ENCODE measurements around the gene MRPS18A. TPM values are rescaled to one million over a fixed set of nuclear protein-coding genes. Genes with fewer than 3 reads are reported as not detected.
"Not testable (repeated sequence)": the region's sequence is repeated elsewhere in the genome, so short reads cannot be mapped to it uniquely, and the experiment has no call there.

MRPS18A gene
- total RNA-seq, 2 donors from 2014 or later, result 37.8 to 51.5 TPM

DNA sequence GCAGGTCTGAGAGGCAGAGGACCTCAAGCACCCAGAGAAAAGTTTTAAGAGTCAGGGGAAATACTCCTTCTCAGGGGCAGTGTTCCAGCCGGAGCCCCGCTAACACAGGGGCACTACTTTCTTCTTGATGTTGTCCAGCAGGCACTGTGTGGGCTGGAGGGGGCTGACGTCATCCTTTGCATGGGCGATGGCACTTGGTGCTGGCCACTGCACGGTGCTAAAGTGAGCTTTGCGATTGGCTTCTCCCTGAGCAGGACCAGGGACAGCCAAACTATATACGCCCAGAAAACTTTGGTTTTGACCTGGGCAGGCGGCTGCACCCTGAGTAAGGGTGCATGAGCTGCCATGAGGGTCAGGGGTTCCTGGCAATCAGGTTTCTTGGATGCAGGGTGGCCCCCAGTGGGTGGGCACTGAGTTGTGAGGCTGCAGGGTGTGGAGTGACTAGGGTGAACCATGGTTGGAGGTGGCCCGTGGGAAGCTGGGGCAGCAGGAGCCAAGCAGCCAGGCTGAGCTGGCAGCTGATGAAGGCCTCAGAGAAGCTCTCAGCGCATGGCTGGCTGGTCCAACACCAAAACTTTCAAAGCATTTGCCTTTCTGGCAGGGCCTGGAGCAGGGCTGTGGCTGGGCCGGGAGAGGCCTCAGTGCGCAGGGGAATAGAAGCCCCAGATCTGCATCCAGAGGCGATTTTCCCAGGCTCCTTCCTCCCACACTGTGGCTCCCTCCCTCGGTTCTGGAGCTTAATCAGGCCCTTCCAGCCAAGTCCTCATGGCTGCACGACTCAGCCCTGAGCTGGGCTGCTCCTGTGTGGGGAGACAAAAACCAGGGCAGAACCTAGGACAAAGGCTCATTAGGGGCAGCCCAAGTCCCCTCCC lies 18.3 kb downstream of the MRPS18A start:
- no peaks in the 10 kb centered on the region for H3K9me3 Mint-ChIP-seq
- no peaks in the 10 kb centered on the region for H3K36me3 Mint-ChIP-seq
- peak overlapping the region; percentile 80 to 87 for H3K27ac Mint-ChIP-seq
- ATAC-seq (peak; percentile 5 to 19), DNase-seq (ENCODE audit: low spot score in 2 of 2) (no peak)

DNA sequence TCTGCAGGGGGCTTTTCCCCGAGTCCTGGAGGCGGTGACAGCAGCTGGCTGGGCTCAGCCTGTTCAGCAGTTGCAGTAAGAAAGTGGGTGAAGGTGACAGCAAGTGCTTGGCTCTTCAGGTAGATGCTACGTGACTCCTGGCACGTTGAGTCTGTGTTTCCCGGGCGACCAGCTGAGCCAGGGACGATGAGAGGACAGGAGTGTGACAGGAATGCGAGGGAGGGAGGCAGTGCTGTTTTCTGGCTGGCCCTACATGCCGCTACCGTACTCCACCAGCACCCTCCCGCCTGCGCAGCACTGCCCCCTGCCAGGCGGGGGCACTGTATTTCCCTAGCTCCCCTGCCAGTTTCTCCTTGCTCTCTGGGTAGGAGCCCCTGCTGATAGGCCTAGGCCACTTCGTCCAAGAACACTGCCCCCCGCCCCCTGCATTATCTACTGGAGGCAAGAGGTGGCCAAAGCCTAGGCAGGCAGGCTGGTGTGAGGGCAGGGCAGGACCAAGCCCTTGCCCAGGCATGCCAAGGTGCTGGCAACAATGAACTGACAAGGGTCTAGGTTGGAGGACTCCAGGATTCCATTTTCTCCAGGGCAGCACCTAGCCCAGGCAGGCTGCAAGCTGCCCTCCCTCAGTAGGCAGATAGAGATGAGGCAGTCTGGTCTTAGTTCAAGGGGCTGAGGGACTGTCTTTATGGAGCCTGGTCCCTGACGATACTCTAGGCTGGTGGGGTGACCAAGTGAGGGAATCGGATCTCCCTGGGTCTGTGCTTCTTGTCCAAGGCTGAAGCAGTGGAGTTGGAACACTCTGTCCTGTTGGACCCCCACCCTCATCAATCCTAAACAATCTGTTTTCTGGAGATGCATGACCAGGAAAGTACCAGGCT lies 19.2 kb downstream of the MRPS18A start:
- DNase-seq (ENCODE audit: low spot score in 2 of 2), result peak in 1 of 2 donors; percentile 62
- peak; percentile 40 to 70 for ATAC-seq
- Mint-ChIP-seq H3K9me3 (no peaks in the 10 kb centered on the region), H3K36me3 (no peaks in the 10 kb centered on the region), H3K27ac (peak overlapping the region; percentile 80 to 87)

DNA sequence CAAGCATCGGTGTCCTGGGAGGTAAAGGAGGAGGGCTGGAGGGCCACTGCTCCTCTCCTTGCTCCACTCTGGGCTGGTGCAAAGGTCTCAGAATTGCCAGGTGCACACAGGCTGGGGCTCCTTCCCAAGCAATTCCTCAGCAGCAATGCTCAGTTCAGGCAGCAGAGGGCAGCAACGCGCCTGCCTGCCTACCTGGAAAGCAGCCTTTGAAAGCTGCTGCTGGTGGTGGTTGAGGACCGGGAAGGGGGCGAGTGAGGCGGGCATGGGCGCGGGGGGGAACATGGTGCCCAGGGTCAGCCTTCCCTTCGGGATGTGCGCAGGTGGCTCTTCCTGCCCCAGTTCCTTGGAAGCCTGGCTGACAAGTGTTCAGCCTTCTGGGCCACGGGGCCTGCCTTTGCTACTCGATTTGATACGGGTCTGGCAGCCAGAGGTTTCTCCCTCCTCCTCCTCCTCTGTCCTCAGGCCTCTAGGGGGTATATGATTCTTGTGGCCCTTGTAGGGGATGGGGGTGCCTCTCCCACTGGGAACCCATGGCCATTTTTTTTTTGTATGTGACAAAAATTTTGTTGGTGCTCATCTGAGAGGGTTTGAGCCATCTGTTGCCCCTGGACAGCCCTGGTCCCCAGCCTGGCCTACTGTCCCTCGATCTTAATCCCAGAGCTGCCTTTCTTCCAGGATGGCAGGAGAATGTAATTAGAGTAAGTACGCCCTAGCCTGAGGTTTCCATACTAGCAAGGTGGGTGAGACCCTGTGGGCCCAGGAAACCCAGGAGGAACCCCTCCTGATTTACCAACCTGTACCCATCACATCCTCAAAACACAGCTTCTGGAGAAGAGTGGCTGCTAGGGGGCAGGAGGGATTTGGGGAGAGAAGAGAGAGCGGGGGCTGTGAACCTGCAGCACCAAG lies 20.1 kb downstream of the MRPS18A start:
- Mint-ChIP-seq H3K27ac (peak overlapping the region; percentile 80 to 87), H3K9me3 (no peaks in the 10 kb centered on the region), H3K36me3 (no peaks in the 10 kb centered on the region)
- DNase-seq (ENCODE audit: low spot score in 2 of 2), result peak; percentile 76 to 89
- ATAC-seq, result peak; percentile 63 to 65

DNA sequence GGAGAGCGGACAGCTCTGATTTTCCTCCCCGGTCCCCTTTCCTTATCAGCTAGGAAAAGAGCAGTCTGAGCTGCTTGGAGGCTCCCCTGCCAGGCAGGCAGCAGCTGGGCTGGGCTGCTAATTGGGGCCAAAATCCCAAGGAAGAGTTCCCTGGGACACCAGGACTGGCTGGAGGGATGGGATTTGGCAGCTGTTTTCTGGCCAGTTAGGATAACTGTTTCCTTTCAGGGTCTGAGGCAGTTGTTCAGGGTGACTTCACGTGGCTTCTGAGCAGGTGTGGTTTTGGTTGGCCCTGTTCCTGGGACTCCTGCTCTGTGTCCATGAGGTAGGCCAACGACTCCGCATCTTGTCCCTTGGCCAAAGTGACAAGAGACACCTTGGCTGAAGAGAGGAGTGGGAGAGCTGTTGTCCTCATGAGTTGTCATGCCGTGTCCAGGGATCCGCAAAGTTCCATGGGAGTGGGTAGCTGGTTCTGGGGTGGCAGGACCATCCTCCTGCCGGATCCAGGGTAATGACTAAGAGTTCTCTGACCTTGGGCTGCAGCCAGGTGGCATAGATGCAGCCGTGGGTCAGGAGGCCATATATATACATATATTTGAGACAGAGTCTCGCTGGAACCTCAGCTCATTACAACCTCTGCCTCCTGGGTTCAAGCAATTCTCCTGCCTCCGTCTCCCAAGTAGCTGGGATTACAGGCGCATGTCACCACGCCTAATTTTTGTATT lies 21.2 kb downstream of the MRPS18A start:
- H3K9me3 Mint-ChIP-seq, result no peaks in the 10 kb centered on the region
- no peak for ATAC-seq
- no peak for DNase-seq (ENCODE audit: low spot score in 2 of 2)
- H3K36me3 Mint-ChIP-seq, result no peaks in the 10 kb centered on the region
- H3K27ac Mint-ChIP-seq, result peak overlapping the region in 1 of 2 donors; percentile 41

DNA sequence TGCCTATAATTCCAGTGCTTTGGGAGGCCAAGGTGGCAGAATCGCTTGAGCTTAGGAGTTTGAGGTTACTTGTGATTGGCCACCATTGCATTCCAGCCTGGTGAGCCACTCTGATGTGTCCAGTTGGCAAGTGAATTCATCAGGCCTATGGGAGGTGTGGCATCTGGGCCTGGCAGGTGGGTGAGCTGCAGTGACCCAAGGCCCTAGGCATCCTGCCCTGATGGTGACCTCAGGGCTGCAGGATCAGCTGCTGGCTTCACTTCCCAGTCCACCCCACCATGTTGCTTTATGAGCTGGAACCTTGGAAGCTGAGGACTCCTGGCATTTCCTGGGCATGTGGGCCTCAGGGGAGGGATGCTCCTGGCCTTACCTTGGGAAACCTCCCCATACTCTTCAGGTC lies 22.2 kb downstream of the MRPS18A start:
- no peak for DNase-seq (ENCODE audit: low spot score in 2 of 2)
- H3K9me3 Mint-ChIP-seq, result no peaks in the 10 kb centered on the region

DNA sequence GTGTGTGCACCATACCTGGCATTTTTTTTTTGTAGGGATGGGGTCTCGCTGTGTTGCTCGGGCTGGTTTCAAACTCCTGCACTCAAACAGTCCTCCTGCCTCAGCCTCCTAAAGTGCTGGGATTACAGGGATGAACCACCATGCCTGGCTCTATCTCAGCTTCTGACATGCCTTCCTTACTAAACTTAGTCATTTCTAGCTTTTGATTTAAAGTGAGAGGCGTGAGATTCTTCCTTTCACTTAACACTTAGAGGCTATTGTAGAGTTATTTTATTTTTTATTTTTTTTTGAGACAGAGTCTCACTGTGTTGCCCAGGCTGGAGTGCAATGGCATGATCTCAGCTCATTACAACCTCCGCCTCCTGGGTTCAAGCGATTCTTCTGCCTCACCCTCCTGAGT lies 24.6 kb downstream of the MRPS18A start:
- H3K9me3 Mint-ChIP-seq; DNase-seq (ENCODE audit: low spot score in 2 of 2); H3K27ac Mint-ChIP-seq; H3K36me3 Mint-ChIP-seq: not testable (repeated sequence)
- peak in 1 of 2 donors; percentile 55 for ATAC-seq

More for the DNA sequence above, 22.2 kb downstream of the MRPS18A start:
- no peak for ATAC-seq
- Mint-ChIP-seq H3K36me3 (peaks cover 0 to 5% of the 10 kb centered on the region in 2 donors), H3K27ac (no peak overlapping the region)

DNA sequence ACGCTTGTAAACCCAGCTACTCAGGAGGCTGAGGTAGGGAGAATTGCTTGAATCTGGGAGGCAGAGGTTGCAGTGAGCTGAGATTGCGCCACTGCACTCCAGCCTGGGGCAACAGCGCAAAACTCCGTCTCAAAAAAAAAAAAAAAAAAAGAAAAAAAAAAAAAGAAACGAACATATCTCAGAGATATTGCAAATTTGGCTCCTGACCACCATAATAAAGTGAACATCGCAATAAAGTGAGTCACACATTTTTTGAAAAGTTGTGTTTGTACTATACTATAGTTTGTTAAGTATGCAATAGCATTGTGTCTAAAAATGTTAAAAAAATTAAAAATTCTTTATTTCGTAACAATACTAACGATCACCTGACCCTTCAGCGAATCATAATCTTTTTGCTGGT lies 29.4 kb downstream of the MRPS18A start:
- Mint-ChIP-seq H3K9me3 (no peaks in the 10 kb centered on the region), H3K27ac (no peak overlapping the region), H3K36me3 (peaks cover 0 to 5% of the 10 kb centered on the region in 2 donors)
- ATAC-seq (no peak), DNase-seq (ENCODE audit: low spot score in 2 of 2) (no peak)

DNA sequence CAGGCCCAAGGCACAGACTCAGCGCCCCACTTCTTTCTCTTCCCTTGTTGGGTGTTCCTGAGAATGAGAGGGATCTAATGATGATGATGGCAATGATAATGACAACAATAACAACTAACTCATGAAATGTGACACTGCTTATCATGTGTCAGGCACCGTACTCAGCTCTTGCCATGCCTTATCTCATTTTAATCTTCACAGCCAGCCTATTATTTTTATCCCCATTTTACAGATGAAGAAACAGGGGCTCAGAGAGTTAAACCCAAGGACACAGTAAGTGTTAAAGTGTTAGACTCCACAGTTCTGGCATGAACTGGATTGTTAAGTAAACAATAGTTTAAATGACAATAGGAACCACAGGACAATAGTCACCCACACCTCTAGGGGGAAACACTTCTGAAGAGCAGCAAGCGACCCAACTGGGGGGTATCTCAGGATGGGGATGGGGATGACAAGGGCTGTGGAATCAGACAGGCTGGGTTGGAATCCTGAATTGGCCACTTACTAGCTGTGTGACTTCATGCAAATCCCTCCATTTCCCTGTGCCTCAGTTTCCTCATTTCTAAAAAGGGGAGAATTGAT lies 30.3 kb downstream of the MRPS18A start:
- DNase-seq (ENCODE audit: low spot score in 2 of 2) (no peak), ATAC-seq (no peak)
- no peaks in the 10 kb centered on the region for H3K9me3 Mint-ChIP-seq
- peaks cover 0 to 5% of the 10 kb centered on the region in 2 donors for H3K36me3 Mint-ChIP-seq
- H3K27ac Mint-ChIP-seq, result no peak overlapping the region

DNA sequence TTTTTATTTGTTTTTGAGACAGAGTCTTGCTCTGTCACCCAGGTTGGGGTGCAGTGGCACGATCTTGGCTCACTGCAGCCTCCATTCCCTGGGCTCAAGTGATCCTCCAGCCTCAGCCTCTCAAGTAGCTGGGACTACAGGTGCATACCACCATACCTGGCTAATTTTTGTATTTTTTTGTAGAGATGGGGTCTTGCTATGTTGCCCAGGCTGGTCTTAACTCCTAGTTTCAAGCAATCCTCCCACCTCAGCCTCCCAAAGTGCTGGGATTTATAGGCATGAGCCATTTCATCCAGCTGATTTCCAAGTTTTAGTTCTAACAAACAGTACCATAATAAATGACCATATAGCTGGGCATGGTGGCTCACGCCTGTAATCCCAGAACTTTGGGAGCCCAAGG lies 34.8 kb downstream of the MRPS18A start:
- H3K36me3 Mint-ChIP-seq; H3K9me3 Mint-ChIP-seq; DNase-seq (ENCODE audit: low spot score in 2 of 2); H3K27ac Mint-ChIP-seq; ATAC-seq: not testable (repeated sequence)

DNA sequence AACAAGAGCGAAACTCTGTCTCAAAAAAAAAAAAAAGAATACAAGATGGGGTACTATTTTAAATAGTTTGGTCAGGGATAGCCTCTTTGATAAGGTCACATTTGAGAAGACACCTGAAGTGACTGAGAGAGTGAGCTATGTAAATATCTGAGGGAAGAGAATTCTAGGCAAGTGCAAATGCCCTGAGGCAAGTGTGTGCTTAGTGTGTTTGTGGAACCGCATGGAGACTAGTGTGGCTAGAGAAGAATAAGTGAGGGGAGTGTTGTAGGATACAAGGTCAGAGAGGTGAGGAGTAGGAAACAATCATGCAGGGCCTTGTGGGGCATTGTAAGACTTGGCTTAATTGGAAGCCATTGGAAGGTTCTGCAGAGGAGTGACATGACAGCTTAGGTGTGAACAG lies 39.3 kb downstream of the MRPS18A start:
- ATAC-seq, result no peak
- Mint-ChIP-seq H3K36me3 (no peaks in the 10 kb centered on the region), H3K9me3 (no peaks in the 10 kb centered on the region)

DNA sequence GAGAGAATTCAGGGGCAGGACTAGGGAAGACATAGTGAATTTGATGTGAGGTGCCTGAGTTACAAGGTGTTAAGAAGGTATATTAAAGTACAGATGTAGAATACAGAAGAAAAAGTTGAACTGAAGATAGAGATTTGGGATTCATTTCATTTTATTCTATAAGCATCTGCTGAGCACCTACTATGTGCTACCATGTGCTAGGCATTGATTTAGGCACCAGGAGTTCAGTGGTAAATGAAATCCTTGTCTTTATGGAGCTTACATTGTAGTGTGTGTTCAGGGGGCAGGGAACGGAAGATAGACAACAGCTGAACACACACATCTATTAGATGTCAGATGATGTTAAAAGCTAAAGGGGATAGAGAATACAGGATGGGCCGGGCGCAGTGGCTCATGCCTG lies 40.0 kb downstream of the MRPS18A start:
- Mint-ChIP-seq H3K36me3 (no peaks in the 10 kb centered on the region), H3K9me3 (no peaks in the 10 kb centered on the region), H3K27ac (no peak overlapping the region)
- no peak for ATAC-seq
- DNase-seq (ENCODE audit: low spot score in 2 of 2), result no peak

More for the DNA sequence above, 39.3 kb downstream of the MRPS18A start:
- no peak overlapping the region for H3K27ac Mint-ChIP-seq
- no peak for DNase-seq (ENCODE audit: low spot score in 2 of 2)

DNA sequence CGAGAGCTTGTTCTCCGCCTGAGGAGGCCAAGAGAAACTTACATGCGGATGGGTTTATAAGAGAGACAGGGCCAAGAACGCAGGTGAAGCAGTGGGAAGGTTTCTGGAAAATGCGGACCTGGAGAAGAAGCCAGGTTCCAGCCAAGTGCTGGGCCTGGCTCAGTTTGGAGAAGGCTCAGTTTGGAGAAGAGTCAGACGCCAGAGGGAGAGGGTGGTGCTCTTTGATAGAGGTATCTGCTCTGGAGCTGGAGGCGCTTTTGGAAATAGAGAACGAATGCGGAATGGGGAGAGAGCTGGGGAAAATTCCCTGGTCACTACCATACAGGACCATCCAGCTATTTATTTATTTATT lies 42.0 kb downstream of the MRPS18A start:
- H3K9me3 Mint-ChIP-seq, result no peaks in the 10 kb centered on the region
- peak overlapping the region in 1 of 2 donors; percentile 94 for H3K27ac Mint-ChIP-seq
- peak; percentile 10 to 32 for ATAC-seq
- peaks cover 0 to 7% of the 10 kb centered on the region in 2 donors for H3K36me3 Mint-ChIP-seq
- no peak for DNase-seq (ENCODE audit: low spot score in 2 of 2)

DNA sequence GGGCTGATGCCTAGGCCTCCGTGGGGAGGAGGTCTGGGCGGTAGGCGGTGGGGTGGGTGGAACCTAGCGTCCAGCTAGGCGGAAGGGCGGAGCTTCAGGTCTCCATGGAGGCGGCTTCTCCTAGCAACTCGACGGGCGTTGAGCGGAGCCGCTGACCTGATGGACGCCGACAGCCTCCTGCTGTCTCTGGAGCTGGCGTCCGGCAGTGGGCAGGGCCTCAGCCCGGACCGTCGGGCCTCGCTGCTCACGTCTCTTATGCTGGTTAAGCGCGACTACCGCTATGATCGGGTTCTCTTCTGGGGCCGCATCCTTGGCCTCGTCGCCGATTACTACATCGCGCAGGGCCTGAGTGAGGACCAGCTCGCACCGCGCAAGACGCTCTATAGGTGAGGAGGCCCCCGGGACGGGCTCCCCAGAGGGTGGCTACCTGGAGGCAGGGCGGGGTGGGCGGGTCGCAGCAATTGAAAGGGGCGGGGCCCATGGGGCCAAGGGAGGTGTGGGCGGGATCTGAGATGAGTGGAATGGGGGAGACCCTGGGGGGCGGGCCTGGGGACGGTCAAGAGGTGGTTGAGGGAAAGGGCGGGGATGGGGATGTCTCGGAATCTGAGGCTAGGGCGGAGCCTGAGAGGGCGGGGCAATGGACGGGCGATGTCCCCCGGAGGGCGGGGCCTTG lies 42.5 kb downstream of the MRPS18A start, which contains the start of gene RSPH9:
RSPH9 (plus strand) TSS at position 97 of the 673 bp plus-strand sequence; CDS start at position 160, 63 bp downstream.
- H3K27ac Mint-ChIP-seq, result peak within 1 kb of the TSS in 1 of 2 donors; percentile 94
- peak in 1 of 2 donors; percentile 78 for DNase-seq (ENCODE audit: low spot score in 2 of 2)

DNA sequence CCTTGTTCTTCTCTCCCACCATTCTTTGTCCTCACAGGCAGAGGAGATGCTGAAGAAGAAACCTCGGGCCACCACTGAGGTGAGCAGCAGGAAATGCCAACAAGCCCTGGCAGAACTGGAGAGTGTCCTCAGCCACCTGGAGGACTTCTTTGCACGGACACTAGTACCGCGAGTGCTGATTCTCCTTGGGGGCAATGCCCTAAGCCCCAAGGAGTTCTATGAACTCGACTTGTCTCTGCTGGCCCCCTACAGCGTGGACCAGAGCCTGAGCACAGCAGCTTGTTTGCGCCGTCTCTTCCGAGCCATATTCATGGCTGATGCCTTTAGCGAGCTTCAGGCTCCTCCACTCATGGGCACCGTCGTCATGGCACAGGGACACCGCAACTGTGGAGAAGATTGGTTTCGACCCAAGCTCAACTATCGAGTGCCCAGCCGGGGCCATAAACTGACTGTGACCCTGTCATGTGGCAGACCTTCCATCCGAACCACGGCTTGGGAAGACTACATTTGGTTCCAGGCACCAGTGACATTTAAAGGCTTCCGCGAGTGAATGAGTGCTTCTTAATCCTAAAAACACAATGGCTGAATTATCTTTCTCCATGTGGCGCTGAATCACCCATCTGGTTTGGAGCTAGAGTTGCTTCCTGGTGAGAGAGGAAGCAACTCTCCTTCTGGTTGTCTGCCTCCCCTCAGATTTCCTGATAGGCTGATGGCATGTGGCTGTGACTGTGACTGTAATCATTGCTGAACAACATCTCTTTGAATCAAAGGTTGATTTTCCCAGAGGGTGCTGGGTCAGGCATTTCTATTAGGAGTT lies 47.4 kb downstream of the MRPS18A start:
- Mint-ChIP-seq H3K9me3 (no peaks in the 10 kb centered on the region), H3K27ac (peak overlapping the region in 1 of 2 donors; percentile 72), H3K36me3 (peaks cover 23 to 42% of the 10 kb centered on the region in 2 donors)
- no peak for DNase-seq (ENCODE audit: low spot score in 2 of 2)
- ATAC-seq, result no peak

More for the DNA sequence above, 42.5 kb downstream of the MRPS18A start, which contains the start of gene RSPH9:
- peak; percentile 85 to 92 for ATAC-seq
- peaks cover 5 to 12% of the 10 kb centered on the region in 2 donors for H3K36me3 Mint-ChIP-seq
- H3K9me3 Mint-ChIP-seq, result no peaks in the 10 kb centered on the region

Data from activated naive CD4-positive, alpha-beta T cell treated with anti-CD3 and anti-CD28 coated beads, Interleukin-2, amount 50 U/mL, for 72 hours (primary cell).